Measurements from ENCODE around the gene TAL2. TPM values are rescaled to one million over a fixed set of nuclear protein-coding genes. Genes with fewer than 3 reads are reported as not detected.
A peak's percentile ranks its signal among the peaks of the same experiment; 100 is the strongest.

The TAL2 gene
- total RNA-seq, 4 donors from 2014 or later: not detected

DNA sequence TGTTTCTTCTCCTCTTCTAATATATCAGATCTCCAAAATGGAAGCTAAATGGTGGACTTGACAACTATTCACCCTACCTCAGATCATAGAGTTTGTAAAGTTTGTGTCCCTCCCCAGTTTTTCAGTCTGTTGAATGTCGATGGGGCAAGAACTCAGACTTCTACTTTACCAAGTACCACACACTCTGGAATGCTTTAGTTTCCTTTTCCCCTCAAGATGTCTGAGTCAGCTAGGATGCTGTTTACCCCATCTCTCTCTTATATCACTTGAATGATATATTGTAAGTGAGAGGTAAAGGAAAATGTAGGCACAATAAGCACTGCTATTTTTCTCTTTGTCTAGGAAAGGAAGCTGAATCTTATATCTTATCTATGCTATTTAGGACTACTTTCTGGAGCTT is 25.9 kb upstream of the TAL2 start:
- no peak overlapping the region for H3K4me3 ChIP-seq
- no peaks in the 10 kb centered on the region for H3K9me3 ChIP-seq
- TF ChIP-seq, protein P1, sequence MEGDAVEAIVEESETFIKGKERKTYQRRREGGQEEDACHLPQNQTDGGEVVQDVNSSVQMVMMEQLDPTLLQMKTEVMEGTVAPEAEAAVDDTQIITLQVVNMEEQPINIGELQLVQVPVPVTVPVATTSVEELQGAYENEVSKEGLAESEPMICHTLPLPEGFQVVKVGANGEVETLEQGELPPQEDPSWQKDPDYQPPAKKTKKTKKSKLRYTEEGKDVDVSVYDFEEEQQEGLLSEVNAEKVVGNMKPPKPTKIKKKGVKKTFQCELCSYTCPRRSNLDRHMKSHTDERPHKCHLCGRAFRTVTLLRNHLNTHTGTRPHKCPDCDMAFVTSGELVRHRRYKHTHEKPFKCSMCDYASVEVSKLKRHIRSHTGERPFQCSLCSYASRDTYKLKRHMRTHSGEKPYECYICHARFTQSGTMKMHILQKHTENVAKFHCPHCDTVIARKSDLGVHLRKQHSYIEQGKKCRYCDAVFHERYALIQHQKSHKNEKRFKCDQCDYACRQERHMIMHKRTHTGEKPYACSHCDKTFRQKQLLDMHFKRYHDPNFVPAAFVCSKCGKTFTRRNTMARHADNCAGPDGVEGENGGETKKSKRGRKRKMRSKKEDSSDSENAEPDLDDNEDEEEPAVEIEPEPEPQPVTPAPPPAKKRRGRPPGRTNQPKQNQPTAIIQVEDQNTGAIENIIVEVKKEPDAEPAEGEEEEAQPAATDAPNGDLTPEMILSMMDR (IDR thresholded peaks at IDR 0.05): no peak
- TF ChIP-seq POLR2A (IDR thresholded peaks at IDR 0.05): no peak
- peaks cover 0 to 6% (median 0%) of the 10 kb centered on the region in 3 donors for H3K36me3 ChIP-seq
- no peaks in the 10 kb centered on the region for H3K27me3 ChIP-seq
- H3K27ac ChIP-seq: no peak overlapping the region
- H3K4me1 ChIP-seq: no peaks in the 10 kb centered on the region
- no peak for DNase-seq

DNA sequence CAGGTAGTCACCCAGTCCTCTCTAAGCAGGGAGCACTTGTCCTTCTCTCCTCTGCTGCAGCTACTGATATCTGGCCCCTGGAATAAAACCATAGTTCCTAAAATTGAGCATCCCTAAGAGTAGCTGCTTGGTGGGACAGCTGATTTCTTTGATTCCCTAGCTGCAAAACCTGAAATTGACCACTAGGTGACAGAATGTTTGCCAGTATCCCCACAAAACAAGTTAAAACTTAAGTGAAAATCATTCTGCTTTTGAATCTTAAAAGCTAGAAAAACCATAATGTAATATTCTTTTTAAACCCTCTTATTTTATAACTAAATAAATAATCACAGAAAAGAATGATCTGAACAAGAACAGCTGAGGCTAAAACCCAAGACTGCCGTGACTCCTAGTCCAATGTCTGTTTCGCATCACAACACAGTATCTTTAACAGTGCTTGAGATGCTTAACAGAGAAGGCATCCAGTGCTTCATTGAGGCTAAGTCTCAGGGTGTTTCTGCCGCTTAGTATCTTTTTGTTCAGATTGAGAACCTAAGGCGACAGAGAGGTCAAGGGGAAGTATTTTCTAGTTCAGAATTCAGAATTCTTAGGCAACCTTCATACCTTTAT is 24.4 kb upstream of the TAL2 start:
- Histone ChIP-seq H3K9me3 (no peaks in the 10 kb centered on the region), H3K27ac (no peak overlapping the region), H3K27me3 (no peaks in the 10 kb centered on the region), H3K4me3 (no peak overlapping the region), H3K36me3 (peaks cover 0 to 6% (median 0%) of the 10 kb centered on the region in 3 donors), H3K4me1 (no peaks in the 10 kb centered on the region)
- DNase-seq: no peak
- TF ChIP-seq POLR2A (IDR thresholded peaks at IDR 0.05): no peak
- TF ChIP-seq, protein P1 (IDR thresholded peaks at IDR 0.05): peak in 4 of 6 experiments; percentile 29 to 38 (median 32)

DNA sequence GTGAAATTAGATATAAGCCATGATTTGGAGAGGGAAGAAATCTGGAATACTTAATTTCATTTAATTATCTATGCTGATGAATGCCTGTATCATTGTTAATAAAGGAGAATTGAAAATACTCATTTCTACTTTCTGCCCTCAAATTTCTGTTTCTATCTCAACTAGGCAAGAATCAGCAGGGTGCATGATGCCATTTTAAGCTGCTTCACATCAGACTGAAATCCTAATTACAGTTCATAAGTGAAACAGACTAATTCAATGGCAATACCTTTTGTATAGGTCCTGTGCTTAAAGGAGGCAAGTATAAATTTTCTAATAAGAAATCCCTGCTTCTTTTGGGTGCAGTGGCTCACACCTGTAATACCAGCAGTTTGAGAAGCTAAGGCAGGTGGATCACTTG is 22.3 kb upstream of the TAL2 start:
- no peak for DNase-seq
- H3K27me3 ChIP-seq: no peaks in the 10 kb centered on the region
- TF ChIP-seq POLR2A (IDR thresholded peaks at IDR 0.05): no peak
- TF ChIP-seq, protein P1 (IDR thresholded peaks at IDR 0.05): no peak
- H3K4me3 ChIP-seq: no peak overlapping the region
- no peaks in the 10 kb centered on the region for H3K4me1 ChIP-seq
- H3K36me3 ChIP-seq: peaks cover 0 to 6% (median 0%) of the 10 kb centered on the region in 3 donors
- no peak overlapping the region for H3K27ac ChIP-seq
- no peaks in the 10 kb centered on the region for H3K9me3 ChIP-seq

DNA sequence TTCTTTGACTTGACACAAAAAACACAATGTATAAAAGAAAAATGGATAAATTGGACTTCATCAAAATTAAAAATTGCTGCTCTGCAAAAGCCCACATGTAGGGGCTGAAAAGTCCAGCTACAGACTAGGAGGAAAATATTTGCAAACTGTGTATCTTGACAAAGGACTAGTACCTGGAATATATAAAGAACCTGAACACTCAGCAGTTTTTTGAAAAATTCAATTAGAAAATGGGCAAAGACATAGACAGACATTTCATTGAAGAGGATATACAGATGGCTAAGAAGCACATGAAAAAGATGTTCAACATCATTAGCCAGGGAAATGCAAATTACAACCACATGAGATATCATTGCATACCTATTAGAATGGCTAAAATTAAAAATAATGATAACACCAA is 18.5 kb upstream of the TAL2 start:
- Histone ChIP-seq H3K9me3 (no peaks in the 10 kb centered on the region), H3K36me3 (no peaks in the 10 kb centered on the region), H3K4me3 (no peak overlapping the region), H3K27ac (no peak overlapping the region), H3K27me3 (no peaks in the 10 kb centered on the region), H3K4me1 (no peaks in the 10 kb centered on the region)
- TF ChIP-seq POLR2A (IDR thresholded peaks at IDR 0.05): no peak
- TF ChIP-seq, protein P1 (IDR thresholded peaks at IDR 0.05): no peak
- DNase-seq: no peak

DNA sequence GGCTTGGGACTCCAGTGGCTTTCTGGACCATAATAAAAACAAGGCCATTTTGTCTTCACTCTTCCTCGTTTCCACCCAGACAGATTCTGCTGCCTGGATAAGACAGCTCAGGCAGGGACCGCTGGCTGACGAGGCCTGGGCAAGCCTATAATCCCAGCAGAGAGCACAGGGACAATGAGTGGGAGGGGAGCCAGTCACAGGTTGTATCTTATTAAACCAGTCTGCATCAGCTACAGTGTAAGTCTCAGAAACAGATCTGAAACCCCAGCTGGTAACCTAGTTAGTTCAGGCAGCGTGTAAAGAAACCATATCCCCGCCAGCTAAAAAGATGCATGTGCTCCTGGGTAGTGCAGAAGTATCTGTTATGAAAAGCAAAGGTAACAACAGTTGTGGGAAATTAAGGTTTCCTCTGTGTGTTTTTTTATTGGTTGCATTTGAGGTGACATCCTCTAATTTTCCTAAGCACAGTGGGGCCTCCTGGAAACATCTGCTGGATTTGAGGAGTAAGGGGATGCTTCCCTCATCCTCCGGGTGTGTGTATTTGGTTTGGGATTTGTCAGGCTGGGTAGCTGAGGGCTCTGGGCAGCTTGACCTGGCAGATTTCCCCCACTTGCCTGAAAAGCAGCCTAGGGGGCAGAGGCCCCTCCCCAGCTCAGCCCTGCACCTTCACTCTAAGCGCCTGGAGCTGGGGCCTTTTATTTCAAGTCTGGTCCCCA is 15.2 kb upstream of the TAL2 start:
- H3K4me3 ChIP-seq: no peak overlapping the region
- no peak overlapping the region for H3K27ac ChIP-seq
- DNase-seq: no peak
- H3K4me1 ChIP-seq: no peaks in the 10 kb centered on the region
- no peaks in the 10 kb centered on the region for H3K9me3 ChIP-seq
- no peaks in the 10 kb centered on the region for H3K27me3 ChIP-seq
- TF ChIP-seq, protein P1 (IDR thresholded peaks at IDR 0.05): no peak
- TF ChIP-seq POLR2A (IDR thresholded peaks at IDR 0.05): no peak
- H3K36me3 ChIP-seq: no peaks in the 10 kb centered on the region
